Left ventricle myocardium superior (tissue), 1 donor: ENCODE results near the gene CNDP2. TPM values are rescaled to one million over a fixed set of nuclear protein-coding genes. Genes with fewer than 3 reads are reported as not detected.

ENCODE experiments used
- ATAC-seq: fragments of 200-7000 bp; cut with Tn5 transposase; one replicate; pipeline ENCODE4 v1.9.1; 2020; ENCODE audit warnings: mild to moderate bottlenecking, moderate library complexity
- DNase-seq: peaks from one replicate; pipeline ENCODE4 v3.0.0-alpha.2; 2020
- intact Hi-C: fragments of 100-400 bp; cut with micrococcal nuclease; formaldehyde crosslinking; loops from one replicate; pipeline ENCODE4 v1.11.0; 2022
- long read RNA-seq: library from polyadenylated mRNA; unstranded; transcript quantifications from one replicate; pipeline ENCODE4 v2.0.0, GENCODE V29; 2021
- total RNA-seq: library from RNA; stranded (reverse); fragmentation: NEBNext Ultra II Directional; extraction: Animal tissue kit (Norgen Biotek cat#: 25700); gene quantifications from one replicate; pipeline ENCODE4 v1.2.1, GENCODE V29; 2021
- donor health status: DM: no; HTN: yes; CAD: no; lungs with severe emphysema.

The CNDP2 gene
- total RNA-seq: 63.5 TPM
- long read RNA-seq, full-length matches to known transcripts: 112 of 142 reads
- long read RNA-seq, partial matches to known transcripts: 17 of 142 reads
- long read RNA-seq, other reads (novel, unspliced or antisense): 13 of 142 reads

GRCh38 chr18:74495581-74496507 lies at the start of gene CNDP2:
CNDP2 (plus strand) TSS chr18:74496363; CDS start chr18:74499974, 3,611 bp downstream.
- ATAC-seq: peak; percentile 97
- intact Hi-C loops: no loop called here

DNA sequence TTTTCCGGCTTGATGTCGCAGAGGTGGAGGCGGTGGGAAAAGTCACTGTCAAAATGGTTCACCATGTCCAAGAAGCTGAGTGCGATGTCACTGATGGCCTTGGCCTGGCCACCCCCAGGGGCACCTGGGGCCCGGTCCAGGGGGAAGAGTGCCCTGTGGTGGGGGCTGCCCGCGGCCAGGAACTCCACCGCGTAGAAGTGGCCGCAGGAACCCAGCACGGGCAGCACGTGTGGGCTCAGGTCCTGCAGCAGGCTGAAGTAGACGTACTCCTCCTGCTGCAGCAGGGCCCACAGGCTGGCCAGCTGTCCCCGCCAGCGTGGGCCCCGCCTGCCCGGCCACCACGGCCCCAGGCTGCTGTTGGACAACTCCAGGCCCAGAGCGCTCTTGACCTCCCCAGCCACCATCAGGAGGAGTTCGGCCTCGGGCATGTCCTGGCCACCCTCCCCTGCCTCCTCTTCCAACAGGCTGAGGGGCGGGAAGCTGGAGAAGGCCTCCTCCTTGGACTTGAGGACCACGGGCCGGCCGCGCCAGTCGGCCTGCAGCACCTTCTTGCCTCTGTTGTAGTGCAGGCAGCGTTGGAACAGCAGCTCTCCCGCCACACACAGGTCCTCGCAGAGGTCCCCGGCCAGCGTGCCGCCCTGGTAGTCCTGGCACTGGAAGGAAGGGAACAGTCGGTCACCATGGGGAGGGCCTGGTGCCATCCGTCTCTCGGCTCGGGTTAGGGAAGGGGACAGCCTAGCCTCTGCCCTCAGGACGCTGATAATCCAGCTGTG lies 49.3 kb upstream of the CNDP2 start:
- ATAC-seq: no peak
- intact Hi-C loops: no loop called here

More at GRCh38 chr18:74495581-74496507, at the start of gene CNDP2:
- DNase-seq: peak; percentile 100

DNA sequence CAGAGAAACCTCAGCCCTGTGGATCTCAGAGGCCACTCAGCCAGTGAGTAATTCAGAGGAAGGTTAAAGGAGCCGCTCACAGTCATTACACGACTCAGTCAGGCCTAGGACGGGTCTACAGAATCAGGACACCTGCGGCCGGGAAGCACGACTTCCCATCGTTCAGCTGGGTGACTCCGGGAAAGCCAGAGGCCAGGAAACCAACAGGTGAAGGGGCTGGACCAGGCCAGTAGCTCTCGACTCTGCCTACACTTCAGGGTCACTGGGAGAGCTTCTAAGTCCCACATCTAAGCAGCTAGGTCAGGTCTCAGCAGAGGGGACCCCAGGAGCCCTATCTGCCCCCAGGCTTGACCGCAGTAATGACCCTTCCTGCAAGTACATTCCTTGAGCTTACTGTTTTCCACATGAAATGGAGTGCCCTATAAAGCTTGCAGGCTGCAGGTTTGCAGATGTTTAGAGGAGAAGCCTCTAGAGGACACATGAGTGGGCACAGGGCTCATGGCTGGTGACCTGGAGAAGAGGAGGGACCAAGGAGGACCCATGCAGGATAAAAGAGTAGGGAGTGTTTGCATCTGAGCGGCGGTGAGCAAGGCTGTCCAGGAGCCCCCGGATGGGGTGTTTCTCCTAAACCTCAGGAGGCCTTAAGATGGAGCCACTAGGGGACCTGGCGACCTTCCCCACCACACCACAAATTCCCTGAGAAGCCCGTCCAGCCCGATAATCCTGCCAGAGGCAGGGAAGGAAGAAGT lies 48.6 kb upstream of the CNDP2 start:
- DNase-seq (no peak), ATAC-seq (no peak)
- intact Hi-C loops: no loop called here

More for the DNA sequence above, 49.3 kb upstream of the CNDP2 start:
- DNase-seq: no peak

GRCh38 chr18:74450626-74451025 lies 45.5 kb upstream of the CNDP2 start:
- DNase-seq: peak; percentile 59
- intact Hi-C loops: no loop called here
- ATAC-seq: peak; percentile 88

GRCh38 chr18:74451148-74451547 lies 45.0 kb upstream of the CNDP2 start:
- intact Hi-C loops: no loop called here
- DNase-seq: no peak
- no peak for ATAC-seq

GRCh38 chr18:74453016-74453566 lies 43.1 kb upstream of the CNDP2 start:
- DNase-seq (no peak), ATAC-seq (peak; percentile 33)
- intact Hi-C loops: no loop called here

- intact Hi-C loops: no loop called here
- DNase-seq (no peak), ATAC-seq (no peak)
Observed at GRCh38 chr18:74453642-74454198, 42.4 kb upstream of the CNDP2 start.

- intact Hi-C loops: no loop called here
- ATAC-seq: no peak
- no peak for DNase-seq
Observed at GRCh38 chr18:74454279-74454751, 41.8 kb upstream of the CNDP2 start.

- intact Hi-C loops: no loop called here
- DNase-seq (no peak), ATAC-seq (no peak)
Observed at GRCh38 chr18:74455386-74455785, 40.8 kb upstream of the CNDP2 start.

DNA sequence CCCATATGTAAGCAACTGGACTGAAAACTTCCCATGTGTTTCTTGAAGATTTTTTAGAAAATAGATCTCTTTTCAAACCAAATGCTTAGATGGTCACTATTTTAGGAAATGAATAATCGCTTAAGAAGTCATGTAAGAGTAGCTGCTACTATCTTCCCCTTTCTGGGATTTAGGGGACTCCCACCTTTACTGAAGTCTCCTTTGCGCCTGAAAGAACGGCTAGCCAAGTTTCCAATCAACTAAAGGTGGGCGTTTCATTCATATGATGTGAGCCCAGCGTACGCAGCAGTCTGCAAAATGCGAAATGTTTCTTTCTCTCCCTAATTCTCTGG lies 40.2 kb upstream of the CNDP2 start:
- intact Hi-C loops: no loop called here
- ATAC-seq (no peak), DNase-seq (no peak)

GRCh38 chr18:74456349-74457042 lies 39.7 kb upstream of the CNDP2 start:
- peak; percentile 54 for DNase-seq
- ATAC-seq: peak; percentile 41
- intact Hi-C loops: no loop called here

- DNase-seq: peak; percentile 76
- peak; percentile 61 for ATAC-seq
- intact Hi-C loops: no loop called here
Observed at GRCh38 chr18:74457043-74457724, 39.0 kb upstream of the CNDP2 start, which contains the start of gene DIPK1C. DIPK1C (minus strand) TSS chr18:74457308; CDS start chr18:74457259, 49 bp downstream.

- intact Hi-C loops: no loop called here
- DNase-seq (peak; percentile 78), ATAC-seq (peak; percentile 81)
Observed at GRCh38 chr18:74457725-74458421, 38.3 kb upstream of the CNDP2 start.

- intact Hi-C loops: no loop called here
- DNase-seq: no peak
- ATAC-seq: peak; percentile 2
Observed at GRCh38 chr18:74459889-74460288, 36.3 kb upstream of the CNDP2 start.

GRCh38 chr18:74460825-74461224 lies 35.3 kb upstream of the CNDP2 start:
- ATAC-seq (no peak), DNase-seq (no peak)
- intact Hi-C loops: no loop called here

DNA sequence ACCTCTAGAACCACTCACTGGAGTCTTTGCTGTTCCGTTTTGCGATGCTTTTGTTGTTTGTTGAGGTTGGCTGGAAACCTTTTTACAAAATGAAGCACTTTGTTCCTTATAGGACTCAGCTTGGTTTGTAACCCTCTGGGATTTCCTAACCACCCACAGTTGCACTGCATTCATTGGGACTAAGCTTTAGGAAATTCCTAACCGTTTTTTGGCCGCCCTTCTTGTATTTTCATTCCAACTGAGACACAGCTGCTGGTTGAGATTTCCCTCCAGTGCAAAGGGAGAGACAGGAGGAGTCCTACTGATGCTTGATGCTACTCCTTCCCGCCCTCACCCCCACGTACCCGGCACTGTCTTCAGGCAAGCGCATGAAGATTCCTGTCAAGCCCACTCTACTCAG lies 32.9 kb upstream of the CNDP2 start:
- ATAC-seq (peak; percentile 53), DNase-seq (no peak)
- intact Hi-C loops: no loop called here

DNA sequence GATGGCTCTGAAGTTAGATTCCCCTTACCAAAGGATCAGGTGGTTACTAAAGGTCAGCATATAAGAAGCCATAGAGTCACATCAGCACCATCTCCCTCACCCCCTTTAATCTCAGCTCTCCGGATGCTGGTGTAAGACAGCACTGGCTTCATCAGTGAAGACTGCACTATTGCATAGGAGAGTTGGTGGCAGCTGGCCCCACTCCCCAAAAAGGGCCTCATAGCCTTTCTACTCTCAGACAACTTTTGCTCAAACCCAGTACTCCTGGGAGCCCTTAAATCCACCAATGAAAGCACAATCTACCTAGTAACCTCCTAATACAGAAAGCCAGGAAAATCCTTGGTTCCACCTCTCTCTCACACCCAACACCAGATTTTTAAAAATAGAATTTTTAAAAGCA lies 32.2 kb upstream of the CNDP2 start:
- intact Hi-C loops: no loop called here
- ATAC-seq: no peak
- DNase-seq: no peak
